K562 (cell line): ENCODE data around the gene GMPR2. TPM values are rescaled to one million over a fixed set of nuclear protein-coding genes. Genes with fewer than 3 reads are reported as not detected.

ENCODE experiments used
- ATAC-seq: fragments of 200-7000 bp; cut with Tn5 transposase; 3 replicates; pipeline ENCODE4 v1.9.1; 2020; ENCODE audit warnings: moderate library complexity
- BruUV-seq: library from RNA; stranded (reverse); fragments of 400-500 nt; replicated peaks from 2 replicates; lab custom pipeline; 2021; lab: Mats Ljungman, UMichigan
- CTCF ChIA-PET: fragments of 300-600 bp; formaldehyde crosslinking; extraction: SDS; loops from one replicate; lab custom pipeline; 2021; ENCODE audit warnings: low intra/inter-chr PET ratio; lab: Yijun Ruan, JAX
- POLR2A ChIA-PET: fragments of 300-600, 350-650 bp; sonication (Branson Sonifier 250); formaldehyde crosslinking; extraction: SDS; loops from one replicate; lab custom pipeline; 2021; ENCODE audit warnings: antibody characterized with exemption, inconsistent platforms; lab: Yijun Ruan, JAX
- DNase-seq, 4 experiments: peaks; one replicate each; pipeline versions ENCODE4 v3.0.0 to v3.0.0-alpha.2; 2011 to 2018; ENCODE audit warnings: low spot score in 3 of 4, mixed read lengths in 3 of 4; ENCODE audit errors: extremely low read depth in 1 of 4
- FAIRE-seq: peaks from 2 replicates; lab custom pipeline; 2011; peaks lifted over from hg19 to GRCh38; lab: Jason Lieb, UNC
- H2AFZ ChIP-seq: 2 replicates; pipeline ENCODE4 v1.6.0; 2011; ENCODE audit warnings: low read depth, low read length, control low read depth, inconsistent platforms
- H3K27ac ChIP-seq: fragments of 200-600 bp; 3 replicates; pipeline ENCODE4 v1.8.0; 2011; ENCODE audit warnings: low read depth, mild to moderate bottlenecking, control low read depth, inconsistent platforms, low read length, moderate library complexity, mixed read lengths; ENCODE audit errors: extremely low read depth
- H3K27me3 ChIP-seq, 2 experiments: fragments of 300-600 bp in 1 of 2; 2 replicates in 1 of 2; 3 replicates in 1 of 2; pipeline versions ENCODE4 v1.6.0 to v1.8.0; 2011; ENCODE audit warnings: inconsistent platforms in 2 of 2, low read length in 2 of 2, mild to moderate bottlenecking in 1 of 2, mixed read lengths in 1 of 2, moderate library complexity in 1 of 2; ENCODE audit not compliant: control insufficient read depth in 2 of 2, insufficient read depth in 2 of 2
- H3K36me3 ChIP-seq: fragments of 300-600 bp; 3 replicates; pipeline ENCODE4 v1.8.0; 2011; ENCODE audit warnings: mild to moderate bottlenecking, low read length, inconsistent platforms; ENCODE audit not compliant: control insufficient read depth, insufficient read depth
- H3K4me1 ChIP-seq, 2 experiments: fragments of 200-600 bp in 1 of 2; replicated peaks in 1 of 2; 2 replicates in 1 of 2; 3 replicates in 1 of 2; pipeline versions ENCODE4 v1.5.1 to v1.8.0; 2011; ENCODE audit warnings: inconsistent platforms in 2 of 2, low read length in 2 of 2, mild to moderate bottlenecking in 1 of 2, mixed read lengths in 1 of 2, moderate library complexity in 1 of 2; ENCODE audit not compliant: control insufficient read depth in 2 of 2, insufficient read depth in 2 of 2
- H3K4me2 ChIP-seq: 2 replicates; pipeline ENCODE4 v1.6.1; 2011; ENCODE audit warnings: low read length, control low read depth, inconsistent platforms, mixed read lengths; ENCODE audit not compliant: insufficient read depth
- H3K4me3 ChIP-seq: fragments of 200-600 bp; sonication (generic), shearing (Covaris generic); 2 replicates; pipeline ENCODE4 v1.5.1; 2016; ENCODE audit warnings: control low read depth, inconsistent platforms
- H3K79me2 ChIP-seq: fragments of 200-600 bp; 3 replicates; pipeline ENCODE4 v1.8.0; 2011; ENCODE audit warnings: low read length, inconsistent platforms; ENCODE audit not compliant: control insufficient read depth, insufficient read depth
- H3K9ac ChIP-seq, 2 experiments: 2 replicates each; pipeline versions ENCODE4 v1.6.0 to v1.6.1; 2011; ENCODE audit warnings: low read depth in 2 of 2, low read length in 2 of 2, control low read depth in 1 of 2, inconsistent platforms in 1 of 2, mild to moderate bottlenecking in 1 of 2, mixed read lengths in 1 of 2; ENCODE audit not compliant: insufficient read depth in 1 of 2
- H3K9me1 ChIP-seq: one replicate; pipeline ENCODE4 v1.6.0; 2011; ENCODE audit warnings: inconsistent platforms, mild to moderate bottlenecking, low read length, moderate library complexity; ENCODE audit not compliant: control insufficient read depth, insufficient read depth
- H3K9me3 ChIP-seq: replicated peaks from 2 replicates; pipeline ENCODE4 v1.5.1; 2011; ENCODE audit warnings: low read depth, low read length, inconsistent platforms; ENCODE audit not compliant: control insufficient read depth, insufficient read depth
- H4K20me1 ChIP-seq: replicated peaks from 2 replicates; pipeline ENCODE4 v1.6.1; 2011; ENCODE audit warnings: low read length, inconsistent platforms, mixed read lengths; ENCODE audit not compliant: control insufficient read depth, insufficient read depth
- ATF2 ChIP-seq: sonication (generic); formaldehyde crosslinking; IDR thresholded peaks from 2 replicates; pipeline ENCODE4 v1.8.1; 2022; ENCODE audit warnings: missing genetic modification reagents
- BRF1 ChIP-seq: IDR thresholded peaks from 3 replicates; pipeline ENCODE4 v1.6.1; 2011; ENCODE audit warnings: borderline replicate concordance, mild to moderate bottlenecking; ENCODE audit not compliant: insufficient read length; ENCODE audit errors: extremely low read depth
- ETS1 ChIP-seq: conservative IDR thresholded peaks from 2 replicates; pipeline ENCODE4 v1.6.1; 2011; ENCODE audit warnings: low read depth, mild to moderate bottlenecking, low read length; ENCODE audit not compliant: control insufficient read depth
- EZH2 ChIP-seq: IDR thresholded peaks from 2 replicates; pipeline ENCODE4 v1.6.1; 2012; ENCODE audit warnings: low read depth, mild to moderate bottlenecking, inconsistent platforms, low read length, borderline replicate concordance
- MEF2D ChIP-seq: conservative IDR thresholded peaks from 2 replicates; pipeline ENCODE4 v1.6.1; 2016; ENCODE audit warnings: low read depth, missing genetic modification characterization, missing compliant biosample characterization
- NFIC ChIP-seq: fragments of 450-650 bp; IDR thresholded peaks from 2 replicates; pipeline ENCODE4 v1.6.1; 2017; ENCODE audit warnings: mild to moderate bottlenecking, inconsistent platforms
- PML ChIP-seq: IDR thresholded peaks from 2 replicates; pipeline ENCODE4 v1.6.1; 2012; ENCODE audit warnings: low read length, inconsistent platforms
- RBBP5 ChIP-seq: fragments of 200-600 bp; sonication (generic); IDR thresholded peaks from 2 replicates; pipeline ENCODE4 v1.6.1; 2012; ENCODE audit warnings: borderline replicate concordance, mild to moderate bottlenecking, low read length, control low read depth, inconsistent platforms; ENCODE audit not compliant: insufficient read depth, poor library complexity, severe bottlenecking
- RBM39 ChIP-seq: fragments of 200-400 bp; formaldehyde crosslinking; optimal IDR thresholded peaks from 2 replicates; pipeline ENCODE3; 2018; ENCODE audit warnings: low read depth, low read length
- SIN3A ChIP-seq, 2 experiments: fragments of 150-350 bp in 1 of 2; IDR thresholded peaks; 2 replicates each; pipeline ENCODE4 v1.6.1; 2011 to 2016; ENCODE audit warnings: borderline replicate concordance in 2 of 2, low read depth in 2 of 2, low read length in 2 of 2, mild to moderate bottlenecking in 2 of 2, moderate library complexity in 2 of 2; ENCODE audit not compliant: control insufficient read depth in 1 of 2
- SPI1 ChIP-seq: IDR thresholded peaks from 2 replicates; pipeline ENCODE4 v1.6.1; 2011; ENCODE audit warnings: low read depth, low read length, control low read depth, borderline replicate concordance
- STAG1 ChIP-seq: sonication (generic); formaldehyde crosslinking; IDR thresholded peaks from 2 replicates; pipeline ENCODE4 v1.5.0; 2020; ENCODE audit warnings: missing genetic modification reagents, borderline replicate concordance
- ZBTB33 ChIP-seq: sonication (generic); formaldehyde crosslinking; IDR thresholded peaks from 2 replicates; pipeline ENCODE4 v1.8.1; 2023; ENCODE audit warnings: mild to moderate bottlenecking, missing genetic modification reagents
- ZFX ChIP-seq: sonication (generic); formaldehyde crosslinking; IDR thresholded peaks from 2 replicates; pipeline ENCODE4 v1.8.0; 2022; ENCODE audit warnings: mild to moderate bottlenecking, missing genetic modification reagents, moderate library complexity
- ZNF311 ChIP-seq: fragments of 250-450 bp; sonication (Bioruptor Pico); IDR thresholded peaks from 2 replicates; pipeline ENCODE4 v1.4.0; 2020; ENCODE audit warnings: mild to moderate bottlenecking, moderate library complexity
- WGBS: fragments of 100-300 bp; shearing (Covaris generic); methylation state at CpG from one replicate; pipeline ENCODE4 v1.1.6; 2016; ENCODE audit warnings: low coverage, mixed read lengths; ENCODE audit not compliant: insufficient coverage; ENCODE audit errors: missing lambda C conversion rate; 5-methylcytosine and 5-hydroxymethylcytosine counted together
- in situ Hi-C: fragments of 300-500 bp; cut with MboI; formaldehyde crosslinking; loops from 4 replicates; pipeline ENCODE4 v1.15.0; 2018; ENCODE audit warnings: inconsistent platforms, mixed read lengths
- intact Hi-C: fragments of 100-400 bp; cut with micrococcal nuclease; formaldehyde crosslinking; loops from 2 replicates; pipeline ENCODE4 v1.14.2; 2022
- polyA plus RNA-seq, 8 experiments: library from polyadenylated mRNA; depleted of rRNA in 4 of 8; stranded (reverse) in 5 of 8; unstranded in 3 of 8; fragments of >200 nt; fragmentation: Nextera tagmentation in 2 of 8; fragmentation: Illumina TruSeq in 1 of 8; extraction: Ambion mirVana in 2 of 8; extraction: Trizol in 1 of 8; gene quantifications; 2 replicates each; pipeline versions ENCODE4 v1.2.1 to v1.2.3, GENCODE V29; 2011 to 2014; ENCODE audit warnings: inconsistent platforms in 1 of 8, missing spikeins in 1 of 8
- total RNA-seq, 7 experiments: library from RNA; depleted of rRNA in 6 of 7; stranded (reverse); fragments of >200 nt in 6 of 7; fragmentation: Illumina TruSeq in 2 of 7; extraction: Trizol in 2 of 7; gene quantifications; 2 replicates each; pipeline versions ENCODE4 v1.2.1 to v1.2.3, GENCODE V29; 2011 to 2021; ENCODE audit warnings: low replicate concordance in 1 of 7

GMPR2 gene
- total and polyA plus RNA-seq, 9 of the 15 experiments (the other 6 are each of a cell fraction or from before 2014, with no cell fraction given), result 26.4 to 67.4 (median 36.3) TPM

- H3K4me1 ChIP-seq, result peaks cover 13 to 15% of the 10 kb centered on the region in 2 experiments; a peak in 4 of 5 replicates
- H3K9ac ChIP-seq, result peak overlapping the region; percentile 77 to 95
- no peak for FAIRE-seq
- in situ Hi-C loops, result loop anchor here (5.0 to 10.0 kb wide), 2 partner anchors 55 to 193 kb away; partner anchors contain the start of genes DHRS1 and NOP9
- H3K4me2 ChIP-seq, result peak overlapping the region; percentile 88
- TSS peak; percentile 59 for BruUV-seq
- peak; percentile 92 to 95 (median 92) for DNase-seq
- WGBS, result 4% methylated on average over 26 of the region's 39 CpGs
- peaks cover 42% of the 10 kb centered on the region for H3K36me3 ChIP-seq
- POLR2A ChIA-PET, result interaction anchor here (1.0 to 1.9 kb wide), 17 partner anchors 11 to 190 kb away, joined by 3 to 18 read pairs (median 6); partner anchors contain the start of genes CHMP4A, CIDEB, DCAF11 and DHRS1
- H3K9me3 ChIP-seq, result no peaks in the 10 kb centered on the region
- H3K4me3 ChIP-seq, result peak overlapping the region; percentile 59
- ATAC-seq, result peak; percentile 94
- no peaks in the 10 kb centered on the region; the same call in 1 of the 2 replicates for H4K20me1 ChIP-seq
- H3K79me2 ChIP-seq, result peaks cover 10% of the 10 kb centered on the region; the same call in 2 of the 3 replicates
- peak overlapping the region; percentile 84 for H2AFZ ChIP-seq
- CTCF ChIA-PET, result interaction anchor here (0.9 to 3.0 kb wide), 3 partner anchors 29 to 66 kb away, joined by 3 to 41 read pairs (median 5); partner anchors contain the start of gene CIDEB
- no peaks in the 10 kb centered on the region for H3K27me3 ChIP-seq
- intact Hi-C loops, result loop anchor here (2.0 kb wide), 2 partner anchors 29 to 189 kb away; partner anchors contain the start of gene RABGGTA
- H3K27ac ChIP-seq, result peak overlapping the region; percentile 98
- H3K9me1 ChIP-seq, result no peaks in the 10 kb centered on the region
- TF ChIP-seq NFIC (peak; percentile 92), SIN3A (IDR thresholded peaks at IDR 0.05; ENCODE audit: borderline replicate concordance in 2 of 2, control insufficient read depth in 1 of 2, low read depth in 2 of 2, low read length in 2 of 2) (peak in 1 of 2 experiments; percentile 31; a peak in 1 of 4 replicates), ZBTB33 (no peak), RBBP5 (peak; percentile 66), ATF2 (no peak), PML (peak; percentile 8; the same call in 1 of the 2 replicates), BRF1 (no peak), EZH2 (no peak), STAG1 (CRISPR knock-in tag) (no peak), SPI1 (0 out of 2 replicates have a peak, but pooled peaks have one; percentile 5), MEF2D (tag) (no peak), ZFX (CRISPR knock-in tag) (0 out of 2 replicates have a peak, but pooled peaks have one; percentile 27), ETS1 (0 out of 2 replicates have a peak, but pooled peaks have one; percentile 47), ZNF311 (CRISPR knock-in tag) (no peak), RBM39 (peak; percentile 40)
Measured at GRCh38 chr14:24241829-24242443, 9.2 kb downstream of the GMPR2 start.
